ENCODE measurements around the gene SKIC8.

The SKIC8 gene

GRCh38 chr15:78291052-78291451, 8.4 kb downstream of the SKIC8 start:
- DNase-seq: no peak

GRCh38 chr15:78290222-78290621, 9.2 kb downstream of the SKIC8 start:
- no peak for DNase-seq

- no peak for DNase-seq
Observed at GRCh38 chr15:78284758-78285157, 14.7 kb downstream of the SKIC8 start.

- no peak for DNase-seq
Observed at GRCh38 chr15:78282324-78282723, 17.1 kb downstream of the SKIC8 start.

GRCh38 chr15:78280319-78281072, 18.9 kb downstream of the SKIC8 start:
- no peak for DNase-seq

- no peak for DNase-seq
Observed at GRCh38 chr15:78276064-78276943, 23.1 kb downstream of the SKIC8 start.

- no peak for DNase-seq
Observed at GRCh38 chr15:78274994-78275393, 24.4 kb downstream of the SKIC8 start.

- DNase-seq: no peak
Observed at GRCh38 chr15:78272776-78273175, 26.6 kb downstream of the SKIC8 start.

- DNase-seq: no peak
Observed at GRCh38 chr15:78272316-78272715, 27.1 kb downstream of the SKIC8 start.

- no peak for DNase-seq
Observed at GRCh38 chr15:78266806-78267205, 32.6 kb downstream of the SKIC8 start.

- no peak for DNase-seq
Observed at GRCh38 chr15:78266229-78266628, 33.2 kb downstream of the SKIC8 start.

GRCh38 chr15:78265752-78266224, 33.6 kb downstream of the SKIC8 start:
- no peak for DNase-seq

- DNase-seq: no peak
Observed at GRCh38 chr15:78265137-78265460, 34.3 kb downstream of the SKIC8 start.

- DNase-seq: no peak
Observed at GRCh38 chr15:78264304-78265136, 34.9 kb downstream of the SKIC8 start, which contains the start of gene DNAJA4. Gene DNAJA4 (plus strand): TSS chr15:78264562. CDS start chr15:78264764, 202 bp downstream.

GRCh38 chr15:78263907-78264303, 35.5 kb downstream of the SKIC8 start:
- DNase-seq: no peak

- DNase-seq: no peak
Observed at GRCh38 chr15:78263351-78263781, 36.0 kb downstream of the SKIC8 start.

- no peak for DNase-seq
Observed at GRCh38 chr15:78261062-78261461, 38.3 kb downstream of the SKIC8 start.

GRCh38 chr15:78260489-78260888, 38.9 kb downstream of the SKIC8 start:
- no peak for DNase-seq

- DNase-seq: no peak
Observed at GRCh38 chr15:78259232-78259631, 40.2 kb downstream of the SKIC8 start.

- no peak for DNase-seq
Observed at GRCh38 chr15:78257681-78258080, 41.7 kb downstream of the SKIC8 start.

GRCh38 chr15:78256044-78256437, 43.4 kb downstream of the SKIC8 start:
- no peak for DNase-seq

- no peak for DNase-seq
Observed at GRCh38 chr15:78255421-78256043, 43.9 kb downstream of the SKIC8 start.

- DNase-seq: no peak
Observed at GRCh38 chr15:78251136-78251535, 48.3 kb downstream of the SKIC8 start.

Data from NCI-H1694 treated with DMSO at 0.1 percent for 48 hours (cell line).